Activated CD4-positive, alpha-beta T cell treated with anti-CD3 and anti-CD28 coated beads, Interleukin-10, Interleukin-2, amounts not matched to agents 100 ng/mL and 50 ng/mL, durations not matched to agents 16 hours and 8 hours (primary cell): Measurements from ENCODE around the gene PRDM13.
A peak's percentile ranks its signal among the peaks of the same experiment; 100 is the strongest.
"Not testable (repeated sequence)": the region's sequence is repeated elsewhere in the genome, so short reads cannot be mapped to it uniquely, and the experiment has no call there.

ENCODE experiments used
- DNase-seq: peaks from one replicate; pipeline ENCODE4 v3.0.0-alpha.2; 2020

The PRDM13 gene

DNA sequence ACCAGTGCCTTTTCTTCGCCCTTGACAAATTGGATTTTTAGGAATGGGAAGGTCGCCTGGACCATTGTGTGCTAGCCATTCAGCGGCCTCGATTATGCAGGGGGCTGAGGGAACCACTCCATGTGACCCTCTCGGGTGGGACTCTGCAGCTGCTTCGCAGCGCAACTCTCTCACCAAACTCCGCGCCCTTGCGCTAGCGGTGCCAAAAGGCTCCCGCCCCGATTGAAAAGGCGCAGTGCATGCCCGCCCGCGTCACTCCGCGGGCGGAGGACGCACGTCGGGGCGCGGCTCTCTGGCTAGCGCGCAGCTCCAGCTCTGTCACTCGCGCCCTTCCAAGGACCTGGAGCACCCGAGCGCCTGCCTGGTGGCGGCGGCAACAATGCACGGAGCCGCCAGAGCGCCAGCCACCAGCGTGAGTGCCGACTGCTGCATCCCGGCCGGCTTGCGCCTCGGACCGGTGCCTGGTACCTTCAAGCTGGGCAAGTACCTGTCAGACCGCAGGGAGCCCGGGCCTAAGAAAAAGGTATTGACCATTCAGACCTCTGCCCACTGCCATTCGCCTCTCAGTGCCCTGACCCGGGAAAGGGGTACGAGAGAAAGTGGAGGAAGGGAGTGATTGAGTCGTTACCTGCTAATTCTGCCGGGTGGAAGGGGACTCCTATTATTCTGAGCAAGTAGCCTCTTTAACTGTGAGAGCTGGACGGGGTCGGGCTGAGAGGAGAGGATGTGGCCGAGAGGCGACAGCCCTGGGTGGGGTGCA is at the start of gene PRDM13:
PRDM13 (plus strand) TSS at position 178 of the 760 bp plus-strand sequence; CDS start at position 380, 202 bp downstream.
- peak; percentile 16 for DNase-seq

DNA sequence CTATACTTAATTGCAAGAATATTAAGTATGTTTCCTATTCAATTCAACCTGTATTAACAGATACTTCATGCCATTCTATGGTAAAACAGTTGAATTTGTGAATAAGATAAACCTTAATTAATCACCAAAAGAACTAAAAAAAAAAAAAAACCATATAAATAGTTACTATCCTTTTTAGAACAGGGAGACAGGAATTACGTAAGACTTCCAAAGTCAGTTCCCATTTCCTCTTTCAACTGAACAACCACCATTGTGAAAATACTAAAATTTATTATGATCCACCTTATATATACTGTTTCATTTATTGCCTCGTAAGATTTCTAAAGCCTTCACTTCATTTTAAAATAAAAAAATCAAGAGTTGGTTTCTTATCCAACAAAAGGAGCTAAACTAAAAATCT is 47.6 kb upstream of the PRDM13 start:
- no peak for DNase-seq

DNA sequence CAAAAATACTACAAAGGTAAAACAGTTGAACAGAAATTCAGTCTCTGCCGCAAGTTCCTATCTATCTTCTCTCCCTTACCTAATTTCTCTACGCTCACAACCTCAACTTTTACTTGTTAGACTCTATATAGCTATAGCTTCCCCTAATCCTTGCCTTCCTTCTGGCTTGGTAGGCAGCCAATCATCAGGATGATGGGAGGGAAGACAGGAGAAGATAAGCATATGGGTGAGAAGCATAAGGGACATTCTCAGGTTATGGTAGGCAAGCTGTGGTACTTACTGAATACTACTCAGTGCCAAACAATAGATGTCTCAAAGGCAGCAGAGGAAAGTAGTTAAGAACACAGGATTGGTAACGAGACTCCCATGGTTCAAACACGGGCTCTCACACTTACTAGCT is 46.0 kb upstream of the PRDM13 start:
- DNase-seq, result no peak

DNA sequence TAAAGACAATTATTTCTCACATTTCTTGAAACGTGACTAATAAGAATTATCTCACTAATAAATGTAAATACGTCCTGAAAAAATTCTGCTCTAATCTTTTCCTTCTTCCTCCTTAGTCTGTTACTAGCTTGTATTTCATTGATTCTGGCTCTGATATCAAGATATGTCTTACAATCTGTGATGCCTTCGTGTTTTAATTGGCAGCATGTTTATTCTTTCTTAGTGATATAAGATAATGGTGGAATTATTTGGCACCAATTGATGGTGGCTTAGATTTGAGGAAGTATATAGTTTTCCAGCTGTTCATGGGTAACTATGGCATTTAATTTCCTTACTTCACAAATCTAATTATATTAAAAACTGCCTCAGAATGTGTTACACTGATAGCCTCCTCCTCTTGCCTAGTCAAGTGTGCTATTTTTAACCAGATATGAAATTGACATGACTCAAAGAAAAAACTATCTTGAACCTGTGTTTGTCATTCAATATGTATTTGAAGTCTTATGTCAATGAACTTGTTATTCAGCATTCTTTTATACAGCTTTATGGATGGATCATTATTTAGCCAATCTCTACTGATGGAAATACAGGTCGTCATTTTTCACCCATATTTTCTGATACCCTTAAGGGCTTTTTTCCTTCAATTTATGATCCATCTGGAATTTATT is 43.4 kb upstream of the PRDM13 start:
- DNase-seq, result no peak

DNA sequence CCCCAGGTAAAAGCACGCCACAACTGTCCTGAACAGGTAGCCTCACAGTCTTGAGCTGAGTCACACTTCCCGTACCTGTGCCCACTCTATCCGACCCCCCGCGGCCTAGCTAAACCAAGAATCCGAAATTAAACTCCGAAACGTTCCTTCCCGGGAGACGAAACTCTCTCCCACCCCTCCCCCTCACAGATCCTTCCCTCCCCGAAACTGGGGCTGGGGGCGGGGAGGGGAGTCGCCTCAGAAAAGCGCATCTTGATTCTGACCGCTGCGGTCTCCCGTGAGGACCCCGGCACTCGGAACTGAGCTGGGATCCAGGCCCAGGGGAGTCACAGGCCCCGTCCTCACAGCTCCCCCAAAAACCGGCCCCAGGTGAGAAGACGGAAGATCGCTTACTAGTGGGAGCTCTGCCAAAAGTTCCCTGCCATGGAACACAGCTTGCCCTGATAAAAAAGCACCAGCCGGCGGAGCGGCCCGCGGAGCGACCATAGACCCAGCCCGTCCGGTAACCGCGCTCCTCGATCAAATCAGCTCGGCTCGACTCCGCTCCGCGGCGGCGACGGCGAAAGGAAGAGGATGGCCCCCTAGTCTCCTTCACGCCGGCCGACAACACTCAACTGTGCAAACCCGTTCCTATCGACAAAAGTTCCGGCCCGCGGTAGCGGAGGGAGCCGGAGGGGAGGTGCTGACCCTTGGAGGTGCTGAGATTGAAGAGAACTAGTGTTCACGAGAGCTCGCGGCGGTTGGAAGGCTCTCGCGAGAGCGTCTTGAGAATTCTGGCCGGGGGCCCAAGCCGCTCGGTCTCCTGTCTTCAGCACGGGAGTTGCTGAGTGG is 38.3 kb upstream of the PRDM13 start, which contains the start of gene CCNC:
CCNC (minus strand) TSS at position 558 of the 831 bp plus-strand sequence; CDS start at position 425, 133 bp downstream.
- peak; percentile 93 for DNase-seq

DNA sequence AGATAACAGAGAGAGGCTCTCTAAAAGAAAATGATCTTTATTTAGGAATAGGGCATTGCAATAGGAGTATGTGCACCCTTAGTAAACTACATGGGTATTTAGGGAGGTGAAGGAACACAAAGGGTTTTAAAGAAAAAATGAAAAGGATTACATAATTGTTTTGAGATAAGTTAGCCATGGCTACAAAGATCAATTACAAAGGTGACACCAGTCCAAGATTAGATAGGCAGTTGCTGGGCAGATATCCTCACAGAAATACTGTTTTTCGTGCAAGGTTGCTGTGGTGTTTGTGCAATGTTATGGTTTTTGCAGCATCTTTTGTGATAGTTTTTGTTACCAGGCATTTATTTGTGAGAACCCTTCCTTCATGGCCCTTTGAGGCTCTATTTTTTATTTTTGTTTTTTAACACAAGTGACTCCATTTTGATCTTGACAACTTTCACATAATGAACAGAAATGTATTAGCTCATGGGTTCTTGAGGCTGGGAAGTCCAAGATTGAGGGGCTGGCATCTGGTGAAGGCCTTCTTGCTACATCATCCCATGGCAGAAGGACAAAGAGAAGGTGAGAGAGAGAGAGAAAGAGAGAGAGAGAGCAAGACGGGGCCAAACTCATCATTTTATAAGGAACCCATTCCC is 32.5 kb upstream of the PRDM13 start:
- DNase-seq, result no peak

DNA sequence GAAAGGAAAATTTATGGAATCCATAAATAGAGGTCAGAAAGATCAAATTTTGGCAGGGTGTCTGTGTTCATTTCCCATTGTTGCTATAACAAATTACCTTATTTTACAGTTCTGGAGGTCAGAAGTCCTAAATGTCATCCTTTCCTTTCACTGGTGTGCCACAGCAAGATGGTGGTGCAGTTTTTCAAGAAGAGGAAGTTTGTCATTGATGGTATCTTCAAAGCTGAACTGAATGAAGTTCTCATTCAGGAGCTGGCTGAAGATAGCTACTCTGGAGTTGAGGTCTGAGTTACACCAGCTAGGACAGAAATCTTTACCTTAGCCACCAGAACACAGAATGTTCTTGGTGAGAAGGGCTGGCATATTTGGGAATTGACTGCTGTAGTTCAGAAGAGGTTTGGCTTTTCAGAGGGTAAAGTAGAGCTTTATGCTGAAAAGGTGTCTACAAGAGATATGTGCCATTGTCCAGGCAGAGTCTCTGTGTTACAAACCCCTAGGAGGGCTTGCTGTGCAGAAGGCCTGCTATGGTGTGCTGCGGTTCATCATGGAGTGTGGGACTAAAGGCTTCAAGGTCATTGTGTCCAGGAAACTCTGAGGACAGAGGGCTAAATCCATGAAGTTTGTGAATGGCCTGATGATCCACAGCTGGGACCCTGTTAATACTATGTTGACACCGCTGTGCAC is 30.9 kb upstream of the PRDM13 start:
- DNase-seq, result no peak

DNA sequence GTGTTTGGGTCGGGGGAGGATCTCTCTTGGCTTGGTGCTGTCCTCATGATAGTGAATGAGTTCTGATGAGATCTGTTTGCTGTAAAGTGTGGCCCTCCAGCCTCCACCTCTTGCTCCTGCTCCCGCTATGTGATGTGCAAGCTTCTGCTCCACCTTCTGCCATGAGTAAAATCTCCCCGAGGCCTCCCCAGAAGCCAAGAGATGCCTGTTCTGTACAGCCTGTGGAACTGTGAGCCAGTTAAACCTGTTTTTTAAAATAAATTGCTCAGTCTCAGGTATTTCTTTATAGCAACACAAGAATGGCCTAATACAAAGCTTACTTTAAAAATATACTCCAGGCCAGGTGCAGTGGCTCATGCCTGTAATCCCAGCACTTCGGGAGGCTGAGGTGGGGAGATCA is 26.9 kb upstream of the PRDM13 start:
- DNase-seq, result no peak

DNA sequence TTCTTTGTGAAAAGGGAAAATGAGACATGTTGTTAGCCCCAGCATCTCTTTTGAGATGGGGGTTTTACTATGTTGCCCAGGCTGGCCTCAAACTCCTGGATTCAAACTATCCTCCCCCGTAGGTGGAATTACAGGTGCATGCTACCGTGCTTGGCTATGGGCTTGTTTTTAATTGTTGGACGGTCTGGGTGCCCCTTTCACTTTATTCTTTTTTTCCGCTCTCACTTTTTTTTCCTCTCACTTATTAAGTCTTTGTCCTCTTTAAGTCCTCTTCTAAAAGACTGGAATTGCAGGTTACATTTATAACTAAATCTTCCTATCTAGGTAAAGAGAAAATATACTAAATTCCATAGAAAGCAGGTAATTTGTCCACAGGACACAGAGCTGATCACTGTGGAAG is 18.8 kb upstream of the PRDM13 start:
- no peak for DNase-seq

DNA sequence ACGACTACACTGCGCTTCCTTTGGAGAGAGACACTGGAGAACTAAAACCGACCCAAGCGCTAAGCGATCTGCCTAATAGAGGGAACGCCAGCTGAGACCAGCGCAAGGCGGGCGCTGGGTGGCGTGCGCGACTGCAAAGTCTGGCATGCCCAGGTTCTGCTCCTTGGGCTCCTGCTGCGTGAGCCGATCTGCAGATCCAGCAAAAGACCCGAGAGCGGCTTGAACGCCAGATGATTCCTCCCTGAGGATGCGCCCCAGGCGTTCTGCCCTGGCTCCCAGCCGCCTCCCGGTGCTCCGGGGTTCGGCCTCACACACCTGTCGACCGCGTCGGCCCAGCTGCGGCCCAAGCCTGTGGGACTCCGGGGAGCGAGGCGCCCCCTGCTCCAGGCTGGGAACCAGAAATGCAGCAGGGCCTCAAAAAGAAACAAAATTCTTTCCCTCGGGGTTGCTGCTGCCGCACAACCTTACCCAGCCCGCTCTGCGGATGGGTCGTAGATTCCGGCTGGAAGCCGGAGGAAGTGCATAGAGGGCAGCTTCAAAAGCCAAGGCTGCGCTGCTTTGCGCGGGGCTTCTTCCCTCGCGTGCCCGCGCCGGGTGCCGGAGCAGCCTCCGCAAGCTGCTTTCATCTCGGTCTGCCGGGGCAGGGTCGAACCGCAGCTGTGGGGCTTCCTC is 17.9 kb upstream of the PRDM13 start:
- DNase-seq, result peak; percentile 78

DNA sequence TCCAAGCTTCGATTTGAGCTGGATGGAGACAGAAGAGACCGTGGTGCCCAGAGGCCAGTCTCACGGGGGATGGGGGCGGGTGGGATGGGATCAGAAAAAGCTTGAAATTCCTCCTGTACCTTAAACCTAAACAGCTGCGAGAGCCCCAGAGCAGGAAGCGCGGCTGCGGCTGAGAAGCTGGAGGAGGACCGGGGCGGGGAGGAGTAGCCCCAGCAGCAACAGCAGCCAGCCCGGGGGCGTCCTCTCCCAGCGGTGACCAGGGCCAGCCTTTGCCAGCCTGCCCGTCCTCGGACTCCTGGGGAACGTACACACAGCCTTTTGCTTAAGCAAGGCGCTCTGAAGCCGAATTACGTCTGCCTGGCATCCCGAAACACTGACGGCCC is 17.4 kb upstream of the PRDM13 start:
- no peak for DNase-seq

DNA sequence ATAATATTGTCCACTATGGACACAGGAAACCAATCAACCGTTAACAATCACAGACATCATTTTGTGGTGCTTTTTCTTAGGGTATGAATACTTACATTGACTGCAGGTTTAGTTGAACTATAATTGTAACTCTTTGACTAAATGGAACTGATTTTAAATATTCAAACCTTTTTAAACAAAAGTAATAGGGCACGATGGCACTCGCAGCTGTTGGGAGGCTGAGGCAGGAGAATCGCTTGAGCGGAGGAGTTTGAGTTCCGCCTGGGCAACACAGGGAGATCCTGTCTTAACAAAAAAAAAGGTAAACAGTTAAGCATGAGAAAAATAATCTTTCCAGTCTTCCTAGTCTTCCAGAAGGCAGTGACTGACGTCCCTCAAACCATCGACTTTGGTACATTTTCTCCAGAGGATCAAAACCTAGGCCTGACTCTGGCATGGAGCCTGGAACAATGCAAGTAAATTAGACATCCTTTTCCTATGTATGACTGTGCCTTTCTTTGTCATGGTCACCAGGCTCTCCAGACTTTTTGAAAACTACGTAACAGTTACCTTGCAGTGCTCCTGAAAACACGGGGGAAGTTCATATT is 16.6 kb upstream of the PRDM13 start:
- DNase-seq, result no peak

DNA sequence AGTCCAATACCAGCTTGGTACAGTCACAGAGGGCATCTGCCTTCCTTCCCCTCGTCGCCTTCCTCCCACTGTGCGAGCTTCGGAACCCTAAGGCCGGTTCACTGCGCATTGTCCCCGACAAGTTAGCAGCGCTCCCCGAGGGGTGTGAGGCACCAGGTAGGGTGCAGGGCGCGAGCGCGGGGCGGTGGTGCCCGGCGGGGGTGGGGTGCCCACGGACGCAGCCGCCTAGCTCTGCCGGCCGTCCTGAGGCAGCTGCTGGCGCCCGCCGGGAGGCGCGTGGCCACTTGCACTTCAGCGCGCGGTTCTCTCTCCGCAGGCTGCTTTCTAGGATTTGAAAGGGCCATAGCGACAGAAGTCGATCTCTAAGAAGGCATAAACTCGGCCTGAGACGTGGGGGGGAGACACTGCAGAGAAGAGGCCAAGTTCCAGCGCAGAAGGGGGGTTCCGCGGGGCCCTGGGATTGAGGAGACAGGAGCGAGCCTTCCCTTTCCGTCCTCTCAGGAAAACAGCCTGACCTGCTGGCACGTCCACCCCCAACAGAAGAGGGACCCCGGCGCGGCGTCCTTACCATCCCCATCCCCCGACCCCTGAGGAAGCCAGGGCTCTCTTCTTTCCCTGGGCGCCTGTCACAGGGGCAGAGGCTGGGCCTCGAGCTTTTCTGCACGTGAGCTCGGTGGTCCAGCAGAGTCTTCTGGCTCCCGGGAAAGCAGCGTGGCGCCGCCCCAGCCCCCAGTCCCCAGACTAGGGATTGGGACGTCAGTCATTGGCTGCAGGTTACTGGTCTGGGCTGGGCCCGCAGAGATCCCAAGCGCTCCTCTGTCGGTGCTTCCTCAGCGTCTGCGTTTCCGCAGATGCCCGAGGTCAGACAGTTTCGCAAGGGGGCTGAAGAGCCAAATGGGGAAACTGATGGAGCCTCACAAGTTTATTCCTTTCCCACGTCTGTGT is 15.6 kb upstream of the PRDM13 start:
- no peak for DNase-seq

DNA sequence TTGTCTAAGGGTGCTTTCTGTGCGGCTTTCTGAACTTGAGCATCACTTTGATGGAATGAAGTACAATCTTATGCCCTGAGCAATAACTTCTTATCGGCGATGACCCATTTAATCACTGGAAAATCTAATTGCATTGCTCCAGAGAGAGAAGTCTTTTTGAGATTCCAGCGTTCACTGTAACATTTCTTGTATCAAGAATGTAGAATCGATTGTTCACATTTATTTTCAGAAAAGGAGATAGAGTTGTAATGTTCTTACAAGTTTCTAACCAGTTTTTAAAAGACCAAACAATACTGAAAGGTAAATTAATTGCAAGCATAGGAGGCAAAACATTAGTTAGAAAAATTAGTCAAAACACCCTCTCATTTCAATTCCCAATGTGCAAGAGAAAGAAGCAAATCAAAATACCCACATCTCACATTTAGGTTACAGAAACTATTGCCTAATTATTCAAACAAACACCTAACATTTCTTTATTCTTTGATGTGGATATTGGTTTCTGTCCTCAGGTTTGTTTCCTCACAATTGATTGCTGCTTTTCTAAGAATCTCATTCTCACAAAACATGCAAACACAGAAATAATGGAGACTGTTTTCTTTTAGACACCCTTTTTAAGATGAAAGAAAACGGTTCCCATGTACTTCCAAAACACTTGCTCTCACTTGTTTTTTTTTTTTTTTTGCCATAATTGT is 14.8 kb upstream of the PRDM13 start:
- no peak for DNase-seq

DNA sequence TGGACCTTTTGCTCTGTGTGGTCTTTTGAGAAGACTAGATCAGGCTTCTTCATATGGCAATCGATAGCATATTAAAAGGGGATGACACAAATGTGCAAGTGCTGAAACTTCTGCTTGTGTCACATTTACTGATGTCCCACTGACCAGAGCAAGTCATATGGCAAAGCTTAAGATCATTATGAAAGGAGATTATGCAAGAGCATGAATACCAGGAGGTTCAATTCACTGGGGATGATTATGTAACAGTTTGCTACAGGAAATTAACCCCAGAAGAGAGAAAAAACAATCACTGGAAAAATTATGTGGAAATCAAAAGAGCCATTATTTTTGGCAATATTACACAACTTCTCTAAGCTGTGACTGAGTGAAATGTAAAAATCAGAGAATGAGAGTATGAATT is 13.7 kb upstream of the PRDM13 start:
- no peak for DNase-seq

DNA sequence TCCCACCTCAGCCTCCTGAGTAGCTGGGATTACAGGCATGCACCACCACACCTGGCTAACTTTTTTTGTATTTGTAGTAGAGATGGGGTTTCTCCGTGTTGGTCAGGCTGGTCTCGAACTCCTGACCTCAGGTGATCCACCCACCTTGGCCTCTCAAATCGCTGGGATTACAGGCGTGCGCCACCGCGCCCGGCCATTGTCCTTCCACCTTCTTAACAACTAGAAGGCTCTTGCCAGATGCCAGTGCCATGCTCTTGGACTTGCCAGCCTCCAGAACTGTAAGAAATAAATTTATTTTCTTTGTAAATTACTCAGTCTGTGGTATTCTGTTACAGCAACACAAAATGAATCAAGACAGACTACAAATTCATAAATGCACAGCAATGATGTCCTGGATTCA is 11.9 kb upstream of the PRDM13 start:
- DNase-seq, result not testable (repeated sequence)

DNA sequence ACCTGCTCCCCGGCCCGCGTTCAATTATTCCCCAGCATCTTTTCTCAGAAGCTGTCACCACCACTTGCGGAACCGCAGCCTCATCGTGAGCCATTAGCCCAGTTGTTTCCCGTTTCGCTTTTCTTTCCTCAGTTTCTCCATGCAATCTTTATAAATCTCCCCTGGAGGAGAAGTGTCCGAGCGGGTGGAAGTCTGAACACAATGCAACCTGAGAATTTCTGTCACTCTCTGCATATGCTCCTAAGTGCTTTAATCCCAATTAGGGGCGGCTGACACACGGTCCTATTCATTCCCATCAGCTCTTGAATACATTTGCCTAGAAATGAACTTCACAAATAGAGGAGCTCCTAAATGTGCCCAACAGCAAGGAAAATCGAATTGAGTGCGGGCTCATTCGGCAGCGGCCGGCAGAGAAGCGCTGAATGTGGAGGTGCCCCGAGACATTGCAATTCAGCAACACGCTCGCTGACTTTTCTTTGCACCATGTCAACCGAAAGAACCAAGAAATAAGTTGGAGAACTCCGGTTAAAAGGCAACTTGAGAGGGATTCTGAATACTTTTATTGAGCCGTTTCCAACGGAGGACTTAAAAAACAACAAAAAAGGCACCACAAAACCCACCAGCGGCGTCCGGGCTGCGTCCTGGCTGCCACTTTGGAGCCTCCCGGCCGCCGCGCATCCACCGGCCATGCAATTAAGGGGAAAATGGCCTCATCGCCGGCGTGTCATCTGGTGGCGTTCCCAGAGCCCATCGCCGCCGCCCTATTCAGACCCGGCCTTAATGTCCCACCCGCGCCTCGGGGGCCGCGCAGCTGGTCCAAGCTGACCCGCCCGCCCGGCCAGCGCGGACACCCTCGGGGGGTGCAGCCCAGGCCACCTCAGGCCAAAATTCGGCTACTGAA is 3.9 kb upstream of the PRDM13 start:
- DNase-seq, result no peak

DNA sequence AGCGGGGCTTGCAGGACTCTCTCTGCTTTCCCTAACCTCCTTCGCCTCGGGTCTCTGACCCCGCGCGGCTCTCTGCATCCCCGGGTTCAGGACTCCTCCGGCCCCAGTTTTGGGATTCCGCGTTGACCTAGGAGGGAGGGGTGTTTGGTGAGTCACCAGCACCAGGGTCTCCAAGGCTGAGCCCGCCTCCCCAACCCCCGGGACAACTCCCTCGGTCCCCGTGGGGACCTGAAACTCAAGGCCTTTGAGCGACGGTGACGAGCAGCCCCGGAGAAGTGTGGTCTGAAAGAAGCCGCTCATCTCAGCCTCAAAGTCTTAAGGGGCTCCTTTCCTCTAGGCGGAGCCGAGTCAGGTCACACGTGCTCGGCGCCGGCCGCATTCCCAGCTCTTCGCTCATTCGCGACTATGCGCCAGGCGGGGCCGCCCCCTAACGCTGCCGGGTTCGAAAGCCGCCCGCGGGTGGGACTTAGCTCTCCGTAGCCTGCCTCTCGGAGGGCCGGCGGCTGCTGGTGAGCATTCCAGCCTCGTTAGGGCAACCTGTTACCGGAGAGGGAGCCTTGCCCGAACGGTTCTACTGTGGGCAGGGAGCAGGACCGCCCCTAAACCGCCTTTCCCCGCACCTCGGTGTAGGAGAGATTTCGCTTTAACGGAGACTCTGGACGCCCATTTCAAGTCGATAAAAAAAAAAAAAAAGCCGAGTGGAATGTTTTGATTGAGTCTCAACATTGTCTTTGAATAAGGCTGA is 3.0 kb upstream of the PRDM13 start:
- DNase-seq, result peak; percentile 18
